GM06990 (cell line): ENCODE results near the gene SLC6A20.

ENCODE experiments used
- DNase-seq: peaks from one replicate; pipeline ENCODE4 v3.0.0-alpha.2; 2011; ENCODE audit not compliant: insufficient read length; ENCODE audit errors: extremely low read depth
- H3K27me3 ChIP-seq: replicated peaks from 2 replicates; pipeline ENCODE4 v1.6.0; 2011; ENCODE audit warnings: low read length; ENCODE audit not compliant: control insufficient read depth, insufficient read depth
- H3K36me3 ChIP-seq: 2 replicates; pipeline ENCODE4 v1.5.1; 2011; ENCODE audit warnings: low read length; ENCODE audit not compliant: control insufficient read depth, insufficient read depth
- H3K4me3 ChIP-seq: replicated peaks from 2 replicates; pipeline ENCODE4 v1.5.1; 2011; ENCODE audit warnings: low read depth, mild to moderate bottlenecking, control low read depth, low read length
- CTCF ChIP-seq: IDR thresholded peaks from 2 replicates; pipeline ENCODE4 v1.5.1; 2011; ENCODE audit warnings: low read length, control low read depth, mild to moderate bottlenecking, inconsistent platforms; ENCODE audit not compliant: insufficient read depth, poor library complexity, severe bottlenecking

Gene SLC6A20

GRCh38 chr3:45807133-45807532 lies 10.8 kb upstream of the SLC6A20 start:
- no peak for TF ChIP-seq CTCF

DNA sequence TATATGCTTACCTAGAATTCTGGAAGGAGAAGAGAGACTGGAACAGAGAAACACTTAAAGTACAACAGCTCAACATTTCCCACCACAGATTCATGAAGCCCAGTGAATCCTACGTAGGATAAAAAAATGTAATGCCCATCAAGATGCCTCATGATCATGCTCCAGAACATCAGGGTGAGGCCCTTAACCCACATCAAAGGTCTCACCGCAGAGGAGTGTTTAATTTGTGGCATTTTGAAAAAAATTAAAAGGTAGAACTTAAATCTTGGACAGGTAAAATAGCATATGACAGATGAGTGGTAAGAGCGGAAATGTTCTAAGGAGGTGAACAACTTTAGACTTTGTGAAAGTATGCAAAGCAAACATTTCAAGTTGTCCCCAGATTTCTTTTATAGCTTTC lies 9.7 kb upstream of the SLC6A20 start:
- H3K36me3 ChIP-seq, result no peaks in the 10 kb centered on the region
- H3K4me3 ChIP-seq, result no peak overlapping the region
- TF ChIP-seq CTCF, result no peak
- DNase-seq, result no peak
- no peaks in the 10 kb centered on the region; the same call in 1 of the 2 replicates for H3K27me3 ChIP-seq

More at GRCh38 chr3:45807133-45807532, 10.8 kb upstream of the SLC6A20 start:
- Histone ChIP-seq H3K4me3 (no peak overlapping the region), H3K36me3 (no peaks in the 10 kb centered on the region), H3K27me3 (no peaks in the 10 kb centered on the region)
- no peak for DNase-seq

GRCh38 chr3:45803252-45803935 lies 7.1 kb upstream of the SLC6A20 start:
- no peak for TF ChIP-seq CTCF
- DNase-seq, result no peak
- H3K36me3 ChIP-seq, result no peaks in the 10 kb centered on the region
- no peaks in the 10 kb centered on the region; the same call in none of the 2 replicates for H3K27me3 ChIP-seq
- no peak overlapping the region for H3K4me3 ChIP-seq

GRCh38 chr3:45802146-45802545 lies 5.8 kb upstream of the SLC6A20 start:
- DNase-seq, result no peak
- H3K4me3 ChIP-seq, result no peak overlapping the region
- H3K27me3 ChIP-seq, result no peaks in the 10 kb centered on the region; the same call in none of the 2 replicates
- no peak for TF ChIP-seq CTCF
- no peaks in the 10 kb centered on the region for H3K36me3 ChIP-seq

DNA sequence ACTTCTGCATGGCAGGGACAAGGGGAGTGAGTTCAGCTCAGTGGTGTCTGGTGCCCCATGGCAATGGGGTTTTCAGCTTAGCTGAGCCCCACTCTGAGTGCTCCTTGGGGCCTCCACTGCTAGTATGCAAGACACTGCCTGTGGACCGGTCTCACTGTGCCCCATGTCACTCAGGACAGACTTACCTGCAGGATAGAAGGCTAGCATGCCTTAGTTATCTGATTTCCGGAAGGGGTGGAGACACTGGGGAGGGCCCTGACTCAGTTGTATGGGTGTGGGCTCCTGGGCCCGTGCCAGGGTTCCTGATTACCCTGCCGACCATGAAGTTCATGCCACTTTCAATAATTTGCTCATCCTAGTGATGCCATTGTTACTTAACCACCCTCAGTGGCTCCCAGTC lies 4.3 kb upstream of the SLC6A20 start:
- no peak overlapping the region for H3K4me3 ChIP-seq
- no peaks in the 10 kb centered on the region for H3K36me3 ChIP-seq
- DNase-seq, result no peak
- no peaks in the 10 kb centered on the region; the same call in none of the 2 replicates for H3K27me3 ChIP-seq
- no peak for TF ChIP-seq CTCF
